Muscle of leg (tissue), 11 donors: ENCODE results near the gene WDR4. TPM values are rescaled to one million over a fixed set of nuclear protein-coding genes. Genes with fewer than 3 reads are reported as not detected.
"Not testable (repeated sequence)": the region's sequence is repeated elsewhere in the genome, so short reads cannot be mapped to it uniquely, and the experiment has no call there.

Experiments
- DNase-seq: peaks from one replicate; pipeline ENCODE4 v3.0.0; 2013
- H3K27ac ChIP-seq: one replicate; pipeline ENCODE4 v1.5.1; 2013; ENCODE audit warnings: mild to moderate bottlenecking, low read length, control low read depth
- H3K27me3 ChIP-seq: one replicate; pipeline ENCODE4 v1.6.1; 2013; ENCODE audit warnings: low read length; ENCODE audit not compliant: control insufficient read depth, insufficient read depth
- H3K36me3 ChIP-seq: one replicate; pipeline ENCODE4 v1.6.1; 2013; ENCODE audit warnings: low read length; ENCODE audit not compliant: control insufficient read depth, insufficient read depth
- H3K4me1 ChIP-seq: one replicate; pipeline ENCODE4 v1.6.1; 2013; ENCODE audit warnings: low read length; ENCODE audit not compliant: control insufficient read depth, insufficient read depth
- H3K4me3 ChIP-seq: one replicate; pipeline ENCODE4 v1.5.1; 2013; ENCODE audit warnings: low read length, control low read depth
- H3K9me3 ChIP-seq: replicated peaks from 2 replicates; pipeline ENCODE4 v1.6.1; 2013; ENCODE audit warnings: low read depth, low read length; ENCODE audit not compliant: control insufficient read depth
- WGBS: methylation state at CpG from one replicate; pipeline ENCODE4 v1.1.5; 2013; ENCODE audit warnings: missing lambda C conversion rate; ENCODE audit not compliant: insufficient coverage; 5-methylcytosine and 5-hydroxymethylcytosine counted together
- polyA plus RNA-seq, 8 donors: library from polyadenylated mRNA; unstranded; fragments of 120-200 nt; gene quantifications; one replicate each; pipeline versions ENCODE4 v1.2.1 to v1.2.3, GENCODE V29; 2013; ENCODE audit warnings: inconsistent platforms in 1 of 8, low replicate concordance in 1 of 8; ENCODE audit not compliant: insufficient read length in 8 of 8, insufficient read depth in 1 of 8
- total RNA-seq: library from RNA; stranded (reverse); fragments of 120-200 nt; gene quantifications from one replicate; pipeline ENCODE4 v1.2.4, GENCODE V29; 2013

The WDR4 gene
- total and polyA plus RNA-seq, 9 donors, result 5.5 to 10.7 (median 9.2) TPM

- not testable (repeated sequence) for DNase-seq, H3K36me3 ChIP-seq, H3K27me3 ChIP-seq, H3K27ac ChIP-seq, H3K9me3 ChIP-seq, H3K4me1 ChIP-seq, H3K4me3 ChIP-seq
- no CpG with 5 or more reads among the region's 16 CpGs for WGBS
These were observed 71.9 kb downstream of the WDR4 start for GRCh38 chr21:42807293-42807895.

- Histone ChIP-seq H3K27ac (no peak overlapping the region), H3K4me3 (no peak overlapping the region), H3K36me3 (no peaks in the 10 kb centered on the region), H3K27me3 (peaks cover 4% of the 10 kb centered on the region), H3K9me3 (no peaks in the 10 kb centered on the region), H3K4me1 (no peaks in the 10 kb centered on the region)
- DNase-seq, result peak; percentile 53
- WGBS, result 63% methylated on average over 11 of the region's 14 CpGs
These were observed 72.7 kb downstream of the WDR4 start for GRCh38 chr21:42806509-42807140.

GRCh38 chr21:42801616-42802015, 77.7 kb downstream of the WDR4 start:
- H3K27ac ChIP-seq, result not testable (repeated sequence)
- 73% methylated on average over 5 of the region's 6 CpGs for WGBS

GRCh38 chr21:42799948-42800347, 79.4 kb downstream of the WDR4 start:
- H3K27me3 ChIP-seq, result no peaks in the 10 kb centered on the region
- H3K4me1 ChIP-seq, result no peaks in the 10 kb centered on the region
- H3K27ac ChIP-seq, result no peak overlapping the region
- DNase-seq, result no peak
- WGBS, result 78% methylated on average over 4 of the region's 5 CpGs
- H3K36me3 ChIP-seq, result no peaks in the 10 kb centered on the region
- no peaks in the 10 kb centered on the region for H3K9me3 ChIP-seq
- no peak overlapping the region for H3K4me3 ChIP-seq

More at GRCh38 chr21:42801616-42802015, 77.7 kb downstream of the WDR4 start:
- DNase-seq, H3K36me3 ChIP-seq, H3K27me3 ChIP-seq, H3K4me1 ChIP-seq, H3K4me3 ChIP-seq, H3K9me3 ChIP-seq: not testable (repeated sequence)

GRCh38 chr21:42799516-42799915, 79.8 kb downstream of the WDR4 start:
- Histone ChIP-seq H3K27me3 (no peaks in the 10 kb centered on the region), H3K4me1 (no peaks in the 10 kb centered on the region), H3K9me3 (no peaks in the 10 kb centered on the region), H3K4me3 (no peak overlapping the region), H3K36me3 (no peaks in the 10 kb centered on the region), H3K27ac (no peak overlapping the region)
- DNase-seq, result no peak
- WGBS, result 74% methylated on average over 5 of the region's 9 CpGs

Other genes starting within 250 kb of the WDR4 start
- 6.0 TPM for gene PDE9A, start 225.9 kb downstream of the WDR4 start, total RNA-seq
- gene PDE9A, start 225.9 kb downstream of the WDR4 start, polyA plus RNA-seq, result 10 to 100 TPM in 4 of 8 donors, 1 to 10 TPM in 4; 7.6 to 11.3 (median 10.0) TPM
- 33.3 TPM for gene NDUFV3, start 13.8 kb upstream of the WDR4 start, total RNA-seq
- 10 to 100 TPM; 22.8 to 35.5 (median 32.7) TPM for gene NDUFV3, start 13.8 kb upstream of the WDR4 start, polyA plus RNA-seq
- gene ERVH48-1, start 46.1 kb upstream of the WDR4 start, total RNA-seq, result 0.22 TPM
- gene ERVH48-1, start 46.1 kb upstream of the WDR4 start, polyA plus RNA-seq, result 1 to 10 TPM in 1 of 8 donors, under 1 TPM in 7; 0.20 to 1.3 (median 0.52) TPM
- gene PKNOX1, start 95.0 kb upstream of the WDR4 start, total RNA-seq, result 13.2 TPM
- gene PKNOX1, start 95.0 kb upstream of the WDR4 start, polyA plus RNA-seq, result 10 to 100 TPM; 15.1 to 18.7 (median 16.9) TPM
- 2.7 TPM for gene CBS, start 196.3 kb upstream of the WDR4 start, total RNA-seq
- gene CBS, start 196.3 kb upstream of the WDR4 start, polyA plus RNA-seq, result 1 to 10 TPM; 2.0 to 7.9 (median 6.0) TPM
- 10.2 TPM for gene U2AF1, start 228.0 kb upstream of the WDR4 start, total RNA-seq
- 10 to 100 TPM; 30.6 to 68.6 (median 46.6) TPM for gene U2AF1, start 228.0 kb upstream of the WDR4 start, polyA plus RNA-seq